Measurements from ENCODE around the gene AHNAK.
"Not testable (repeated sequence)": the region's sequence is repeated elsewhere in the genome, so short reads cannot be mapped to it uniquely, and the experiment has no call there.

AHNAK gene

GRCh38 chr11:62546244-62546928 lies at the start of gene AHNAK:
Gene AHNAK, minus strand, starts transcription at chr11:62546806. Its CDS starts 10,708 bp downstream, at chr11:62536098.
- DNase-seq (ENCODE audit: low read depth, low spot score), result no peak

- no peak for DNase-seq (ENCODE audit: low read depth, low spot score)
These were observed 48.5 kb upstream of the AHNAK start for GRCh38 chr11:62595124-62595523.

GRCh38 chr11:62593434-62594044 lies 46.9 kb upstream of the AHNAK start:
- DNase-seq (ENCODE audit: low read depth, low spot score), result no peak

- no peak for DNase-seq (ENCODE audit: low read depth, low spot score)
These were observed 46.4 kb upstream of the AHNAK start for GRCh38 chr11:62592989-62593421.

GRCh38 chr11:62592146-62592815 lies 45.7 kb upstream of the AHNAK start:
- no peak for DNase-seq (ENCODE audit: low read depth, low spot score)

- peak; percentile 98 for DNase-seq (ENCODE audit: low read depth, low spot score)
These were observed 45.0 kb upstream of the AHNAK start, which contains the start of gene TUT1 for GRCh38 chr11:62591448-62592145. Gene TUT1, minus strand, starts transcription at chr11:62591523. Its CDS starts 38 bp downstream, at chr11:62591485.

- no peak for DNase-seq (ENCODE audit: low read depth, low spot score)
These were observed 42.5 kb upstream of the AHNAK start for GRCh38 chr11:62588966-62589637.

GRCh38 chr11:62585356-62585755 lies 38.8 kb upstream of the AHNAK start:
- not testable (repeated sequence) for DNase-seq (ENCODE audit: low read depth, low spot score)

- not testable (repeated sequence) for DNase-seq (ENCODE audit: low read depth, low spot score)
These were observed 35.1 kb upstream of the AHNAK start for GRCh38 chr11:62581735-62582134.

- no peak for DNase-seq (ENCODE audit: low read depth, low spot score)
These were observed 34.5 kb upstream of the AHNAK start for GRCh38 chr11:62580959-62581715.

- DNase-seq (ENCODE audit: low read depth, low spot score), result no peak
These were observed 32.6 kb upstream of the AHNAK start for GRCh38 chr11:62579252-62579651.

GRCh38 chr11:62578541-62578940 lies 31.9 kb upstream of the AHNAK start:
- DNase-seq (ENCODE audit: low read depth, low spot score), result no peak

- DNase-seq (ENCODE audit: low read depth, low spot score), result no peak
These were observed 30.6 kb upstream of the AHNAK start for GRCh38 chr11:62577046-62577714.

GRCh38 chr11:62575837-62576236 lies 29.2 kb upstream of the AHNAK start:
- no peak for DNase-seq (ENCODE audit: low read depth, low spot score)

GRCh38 chr11:62575156-62575555 lies 28.6 kb upstream of the AHNAK start:
- DNase-seq (ENCODE audit: low read depth, low spot score), result no peak

- no peak for DNase-seq (ENCODE audit: low read depth, low spot score)
These were observed 27.9 kb upstream of the AHNAK start for GRCh38 chr11:62574363-62575071.

- DNase-seq (ENCODE audit: low read depth, low spot score), result peak; percentile 99
These were observed 27.2 kb upstream of the AHNAK start, which contains the start of gene EEF1G for GRCh38 chr11:62573592-62574362. Gene EEF1G, minus strand, starts transcription at chr11:62573891. Its CDS starts 49 bp downstream, at chr11:62573842.

GRCh38 chr11:62573006-62573591 lies 26.5 kb upstream of the AHNAK start:
- no peak for DNase-seq (ENCODE audit: low read depth, low spot score)

Measured in brain pericyte (primary cell).